Colon (tissue), 2 donors: ENCODE measurements around the gene SERPINE1.
"Not testable (repeated sequence)": the region's sequence is repeated elsewhere in the genome, so short reads cannot be mapped to it uniquely, and the experiment has no call there.

Source experiments
- FAIRE-seq: peaks from 2 replicates; lab custom pipeline; 2012; peaks lifted over from hg19 to GRCh38; lab: Jason Lieb, UNC
- donor health status: control.
- donor health status: control.

The SERPINE1 gene

DNA sequence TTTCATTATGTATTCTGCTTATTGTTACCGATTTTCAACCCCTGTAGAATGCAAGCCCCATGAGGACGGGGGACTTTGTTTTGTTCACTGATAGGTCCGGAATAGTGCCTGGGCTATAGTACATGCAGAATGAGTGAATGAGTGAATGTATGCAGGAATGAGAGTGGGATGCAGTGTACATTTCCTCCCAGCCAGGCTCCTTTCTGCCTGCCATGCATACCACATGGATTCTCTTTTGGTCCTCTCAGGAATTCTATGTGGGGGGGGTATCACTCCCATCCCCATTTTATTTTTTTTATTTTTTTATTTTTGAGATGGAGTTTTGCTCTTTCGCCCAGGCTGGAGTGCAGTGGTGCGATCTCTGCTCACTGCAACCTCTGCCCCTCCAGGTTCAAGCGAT is 24.9 kb upstream of the SERPINE1 start:
- FAIRE-seq, result no peak

DNA sequence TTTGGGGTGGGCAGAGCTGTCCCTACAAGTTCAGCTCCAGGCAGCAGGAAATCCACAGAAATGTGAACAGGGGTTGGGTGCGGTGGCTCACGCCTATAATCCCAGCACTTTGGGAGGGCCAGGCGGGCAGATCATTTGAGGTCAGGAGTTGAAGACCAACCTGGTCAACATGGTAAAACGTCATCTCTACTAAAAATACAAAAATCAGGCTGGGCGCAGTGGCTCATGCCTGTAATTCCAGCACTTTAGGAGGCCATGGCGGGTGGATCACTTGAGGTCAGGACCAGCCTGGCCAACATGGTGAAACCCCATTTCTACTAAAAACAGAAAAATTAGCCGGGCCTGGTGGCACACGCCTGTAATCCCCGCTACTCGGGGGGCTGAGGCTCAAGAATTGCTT is 23.2 kb upstream of the SERPINE1 start:
- not testable (repeated sequence) for FAIRE-seq

DNA sequence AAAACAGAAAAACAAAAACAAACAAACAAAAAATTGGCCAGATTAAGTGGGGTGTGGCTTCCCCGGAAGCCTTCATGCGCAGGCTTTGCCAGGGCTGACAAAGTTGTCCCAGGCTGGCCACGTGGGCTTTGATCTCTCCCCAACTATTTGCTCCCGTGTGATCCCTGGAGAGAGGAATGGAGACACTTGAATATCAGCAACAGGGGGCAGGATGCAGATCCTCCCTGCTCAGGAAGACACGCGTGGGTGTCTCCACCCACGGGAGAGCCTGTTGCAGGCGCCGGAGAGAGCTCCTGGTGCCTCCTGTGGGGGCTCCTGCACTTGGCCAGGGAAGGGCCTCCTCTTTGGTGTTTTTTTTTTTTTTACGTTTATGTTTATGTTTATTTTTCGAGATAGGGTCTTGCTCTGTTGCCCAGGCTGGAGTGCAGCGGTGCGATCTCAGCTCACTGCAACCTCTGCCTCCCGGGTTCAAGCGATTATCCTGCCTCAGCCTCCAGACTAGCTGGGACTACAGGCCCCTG is 22.7 kb upstream of the SERPINE1 start:
- no peak for FAIRE-seq

- FAIRE-seq, result no peak
Measured at GRCh38 chr7:101104799-101105198, 22.1 kb upstream of the SERPINE1 start.

DNA sequence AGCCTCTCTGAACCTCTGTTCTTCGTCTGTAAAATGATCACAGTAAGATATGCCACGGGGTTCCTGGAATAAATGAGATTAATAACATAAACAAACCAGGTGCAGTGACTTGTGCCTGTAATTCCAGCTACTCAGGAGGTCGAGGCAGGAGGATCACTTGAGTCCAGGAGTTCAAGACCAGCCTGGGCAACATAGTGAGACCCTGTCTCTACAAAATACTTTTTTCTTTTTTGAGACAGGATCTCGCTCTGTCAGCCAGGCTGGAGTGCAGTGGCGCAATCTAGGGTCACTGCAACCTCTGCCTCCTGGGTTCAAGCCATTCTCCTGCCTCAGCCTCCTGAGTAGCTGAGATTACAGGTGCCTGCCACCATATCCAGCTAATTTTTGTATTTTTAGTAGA is 21.7 kb upstream of the SERPINE1 start:
- not testable (repeated sequence) for FAIRE-seq

DNA sequence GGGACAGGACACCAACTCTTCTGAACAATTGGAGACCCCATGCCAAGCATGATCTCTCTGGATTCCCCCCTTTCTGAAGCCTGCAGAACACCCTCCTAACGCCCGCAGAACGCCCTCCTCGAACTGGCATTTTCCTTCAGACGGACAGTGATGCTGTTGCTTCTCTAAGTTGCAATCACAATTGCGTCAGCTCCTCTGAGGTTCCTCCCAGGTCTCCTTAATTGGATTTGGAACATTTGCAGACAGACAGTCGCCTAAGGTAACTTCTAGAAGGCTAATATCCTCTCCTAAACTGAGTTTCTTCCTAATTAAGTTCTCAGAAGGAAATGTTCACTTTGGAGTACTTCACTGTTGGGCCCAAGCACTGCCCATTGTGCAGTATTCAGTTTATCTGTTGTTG is 20.5 kb upstream of the SERPINE1 start:
- FAIRE-seq, result no peak

DNA sequence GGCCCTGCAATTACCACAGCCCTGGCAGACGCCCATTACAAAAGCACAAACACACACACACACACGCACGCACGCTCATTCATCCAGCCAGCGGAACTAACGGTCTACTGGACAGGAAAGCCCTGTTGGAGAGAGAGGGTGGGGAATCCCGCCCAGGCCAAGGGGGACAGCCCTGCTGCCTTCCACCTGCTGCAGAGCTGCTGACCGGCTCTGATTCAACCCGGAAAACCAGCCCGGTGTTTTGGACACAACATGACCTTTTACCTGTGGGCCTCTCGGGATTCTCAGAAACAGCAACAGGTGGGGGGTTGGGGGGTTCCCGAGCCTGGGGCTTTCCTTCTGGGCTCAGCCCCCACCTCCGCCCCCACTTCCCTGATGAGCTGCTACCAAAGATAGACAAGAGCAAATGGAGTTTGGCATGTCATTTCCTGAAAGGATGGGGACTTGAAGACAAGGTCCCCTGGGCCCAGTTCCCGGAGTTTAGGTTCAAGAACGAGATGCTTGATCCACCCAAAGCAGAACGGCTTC is 18.5 kb upstream of the SERPINE1 start:
- FAIRE-seq, result no peak

GRCh38 chr7:101108961-101109360 is 17.9 kb upstream of the SERPINE1 start:
- no peak for FAIRE-seq

DNA sequence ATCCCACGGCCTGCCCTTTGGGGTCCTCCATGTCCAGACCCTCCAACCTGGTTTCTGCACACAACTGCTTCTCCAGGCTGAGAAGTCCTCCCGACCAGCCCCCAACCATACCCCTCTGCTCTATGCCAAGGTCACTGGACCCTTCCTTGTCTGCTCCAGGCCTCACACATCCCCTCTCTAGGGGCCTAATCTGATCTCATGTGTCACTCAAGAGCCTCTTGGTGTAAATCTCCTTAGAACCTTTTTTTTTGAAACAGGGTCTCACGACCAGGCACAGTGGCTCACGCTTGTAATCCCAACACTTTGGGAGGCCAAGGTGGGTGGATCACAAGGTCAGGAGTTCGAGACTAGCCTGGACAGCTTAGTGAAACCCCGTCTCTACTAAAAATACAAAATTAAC is 17.5 kb upstream of the SERPINE1 start:
- no peak for FAIRE-seq

- no peak for FAIRE-seq
Measured at GRCh38 chr7:101111261-101111660, 15.6 kb upstream of the SERPINE1 start.

DNA sequence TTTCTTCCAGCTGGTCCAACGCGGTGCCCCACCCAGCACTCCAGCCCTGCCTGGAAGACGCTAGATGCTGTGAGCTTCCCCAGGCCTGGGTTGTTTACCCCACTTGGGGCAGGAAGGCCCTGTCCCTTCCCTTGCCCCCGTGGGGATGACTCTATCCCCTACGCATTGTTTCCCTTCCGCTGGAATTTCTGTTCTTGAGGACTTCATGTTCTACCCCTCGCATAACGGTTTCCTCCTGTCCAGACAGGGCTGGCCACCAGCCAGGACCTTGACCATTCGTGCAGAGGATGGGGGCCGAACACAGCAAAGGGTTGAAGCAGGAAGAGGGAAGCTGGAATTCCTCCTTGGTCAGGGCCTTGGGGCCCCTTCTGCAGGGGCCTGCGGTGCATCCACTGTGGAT is 14.7 kb upstream of the SERPINE1 start:
- FAIRE-seq, result no peak

DNA sequence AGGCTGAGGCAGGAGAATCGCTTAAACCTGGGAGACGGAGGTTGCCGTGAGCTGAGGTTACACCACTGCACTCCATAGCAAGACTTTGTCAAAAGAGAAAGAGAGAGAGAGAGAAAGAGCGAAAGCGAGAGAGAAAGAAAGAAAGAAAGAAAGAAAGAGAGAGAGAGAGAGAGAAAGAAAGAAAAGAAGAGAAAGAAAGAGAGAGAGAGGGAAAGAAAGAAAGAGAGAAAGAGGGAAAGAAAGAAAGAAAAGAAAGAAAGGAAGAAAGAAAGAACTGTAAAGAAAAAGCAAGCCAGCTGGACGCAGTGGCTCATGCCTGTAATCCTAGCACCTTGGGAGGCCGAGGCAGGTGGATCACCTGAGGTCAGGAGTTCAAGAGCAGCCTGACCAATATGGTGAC is 13.8 kb upstream of the SERPINE1 start:
- FAIRE-seq, result not testable (repeated sequence)

DNA sequence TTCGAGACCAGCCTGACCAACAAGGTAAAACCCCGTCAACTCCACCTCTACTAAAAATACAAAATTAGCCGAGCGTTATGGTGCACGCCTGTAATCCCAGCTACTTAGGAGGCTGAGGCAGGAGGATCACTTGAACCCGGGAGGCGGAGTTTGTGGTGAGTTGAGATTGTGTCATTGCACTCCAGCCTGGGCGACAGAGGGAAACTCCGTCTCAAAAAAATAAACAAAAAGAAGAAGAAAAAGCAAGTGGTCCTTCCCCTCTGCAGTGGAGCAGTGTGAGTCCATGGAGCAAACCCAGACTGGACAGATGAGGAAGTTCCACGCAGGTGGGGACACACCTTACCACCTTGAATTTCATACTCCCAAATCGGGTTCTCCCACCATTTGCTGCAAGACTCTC is 13.1 kb upstream of the SERPINE1 start:
- no peak for FAIRE-seq

DNA sequence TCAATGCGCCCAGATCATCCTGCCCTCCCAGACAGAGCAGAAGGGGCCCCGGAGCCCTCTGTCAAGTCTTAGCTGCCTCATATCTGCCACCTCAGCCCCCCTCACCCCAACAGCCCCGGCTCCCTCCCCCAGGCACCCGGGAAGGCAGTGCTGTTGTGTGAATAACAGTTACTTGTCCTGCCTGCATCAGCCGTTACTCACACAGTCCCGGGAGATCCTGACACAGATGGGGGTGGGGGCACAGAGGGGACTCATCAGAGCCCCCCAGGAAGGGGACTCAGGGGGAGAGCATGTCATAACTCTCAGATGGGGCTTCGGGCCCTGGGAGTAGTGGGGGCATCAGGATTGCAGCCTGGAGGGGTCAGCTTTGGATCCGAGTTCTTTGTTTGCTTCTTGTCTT is 12.4 kb upstream of the SERPINE1 start:
- FAIRE-seq, result no peak

DNA sequence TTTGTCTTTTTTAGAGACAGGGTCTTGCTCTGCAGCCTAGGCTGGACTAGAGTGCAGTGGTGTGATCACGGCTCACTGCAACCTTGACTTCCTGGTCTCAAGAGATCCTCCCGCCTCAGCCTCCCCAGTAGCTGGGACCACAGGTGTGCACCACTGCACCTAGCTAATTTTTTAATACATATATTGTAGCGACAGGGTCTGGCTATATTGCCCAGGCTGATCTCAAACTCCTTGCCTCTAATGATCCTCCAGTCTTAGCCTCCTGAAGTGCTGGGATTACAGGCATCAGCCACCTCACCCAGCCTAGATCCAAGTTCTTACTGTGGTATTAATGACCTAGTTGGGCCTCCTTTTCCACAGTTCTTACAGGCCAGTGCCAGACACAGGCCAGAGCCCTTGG is 11.7 kb upstream of the SERPINE1 start:
- FAIRE-seq, result no peak

GRCh38 chr7:101116898-101117297 is 10.0 kb upstream of the SERPINE1 start:
- FAIRE-seq, result no peak

DNA sequence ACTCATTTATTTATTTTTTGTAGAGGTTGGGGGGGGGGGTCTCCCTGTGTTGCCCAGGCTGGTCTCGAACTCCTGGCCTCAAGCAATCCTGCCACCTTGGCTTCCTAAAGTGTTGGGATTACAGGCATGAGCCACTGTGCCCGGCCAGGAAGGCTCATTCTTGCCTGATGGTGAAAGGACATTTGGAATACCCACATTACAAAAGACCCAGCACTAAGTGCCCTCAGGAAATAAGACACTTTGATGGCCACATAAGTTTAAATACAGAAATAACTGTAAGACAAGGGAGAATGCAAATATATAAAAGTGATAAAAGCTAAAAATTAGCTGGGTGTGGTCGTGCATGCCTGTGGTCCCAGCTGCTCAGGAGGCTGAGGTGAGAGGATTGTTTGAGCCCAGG is 8.0 kb upstream of the SERPINE1 start:
- FAIRE-seq, result no peak

- FAIRE-seq, result no peak
Measured at GRCh38 chr7:101119876-101120275, 7.0 kb upstream of the SERPINE1 start.

- FAIRE-seq, result no peak
Measured at GRCh38 chr7:101120315-101120714, 6.6 kb upstream of the SERPINE1 start.

- FAIRE-seq, result not testable (repeated sequence)
Measured at GRCh38 chr7:101121631-101121990, 5.3 kb upstream of the SERPINE1 start.

GRCh38 chr7:101121991-101122932 is 4.6 kb upstream of the SERPINE1 start:
- no peak for FAIRE-seq

DNA sequence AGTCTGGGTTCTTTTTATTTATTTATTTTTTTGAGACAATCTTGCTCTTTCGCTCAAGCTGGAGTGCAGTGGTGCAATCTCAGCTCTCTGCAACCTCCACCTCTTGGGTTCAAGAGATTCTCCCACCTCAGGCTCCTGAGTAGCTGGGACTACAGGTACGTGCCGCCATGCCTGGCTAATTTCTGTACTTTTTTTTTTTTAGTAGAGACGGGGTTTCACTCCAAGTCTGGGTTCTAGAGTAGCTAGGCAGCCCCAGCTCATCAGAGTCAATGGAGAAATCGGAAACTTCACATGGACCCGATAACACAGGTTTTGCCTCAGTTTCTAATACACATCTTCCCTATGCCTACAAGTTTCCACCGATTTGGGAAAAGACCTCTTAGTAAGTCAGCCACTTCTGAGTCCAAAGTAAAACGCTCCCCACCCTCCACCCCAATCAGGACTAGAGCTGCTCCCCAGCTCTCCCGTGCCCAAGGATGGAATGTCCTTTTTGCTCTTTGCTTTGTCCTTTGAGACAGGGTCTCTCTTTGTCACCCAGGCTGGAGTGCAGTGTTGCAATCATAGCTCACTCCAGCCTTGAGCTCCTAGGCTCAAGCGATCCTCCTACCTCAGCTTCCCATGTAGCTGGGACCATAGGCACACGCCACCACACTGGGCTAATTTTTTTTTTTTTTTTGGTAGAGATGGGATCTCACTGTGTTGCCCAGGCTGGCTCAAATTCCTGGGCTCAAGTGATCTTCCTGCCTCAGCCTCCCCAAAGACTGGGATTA is 3.8 kb upstream of the SERPINE1 start:
- no peak for FAIRE-seq

DNA sequence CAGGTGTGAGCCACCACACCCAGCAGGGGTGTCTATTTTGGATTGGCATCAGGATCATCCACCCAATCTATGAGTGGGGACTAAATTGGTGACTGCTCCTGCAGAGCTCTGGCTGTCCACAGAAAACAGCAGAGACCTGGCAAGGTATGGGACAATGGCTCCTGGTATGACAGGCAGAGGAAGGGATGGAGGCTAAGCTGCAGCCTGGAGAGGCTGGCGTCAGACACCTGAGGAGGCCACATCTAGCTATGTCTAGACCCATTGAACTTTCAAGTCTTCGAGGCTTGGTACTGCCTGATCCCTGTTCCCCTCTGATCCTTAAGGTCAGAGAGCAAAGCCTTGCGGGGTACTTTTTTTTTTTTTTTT is 3.2 kb upstream of the SERPINE1 start:
- FAIRE-seq, result no peak
